Measurements from ENCODE around the gene SYCN. TPM values are rescaled to one million over a fixed set of nuclear protein-coding genes. Genes with fewer than 3 reads are reported as not detected.

SYCN gene
- total RNA-seq, 1 experiment from 2014 or later = not detected

- no peak for ATAC-seq
- ChIA-PET POLR2A (no interaction called here), RAD21 (ENCODE audit: low non-redundant PET in 1 of 2, low total read pairs in 2 of 2, uncharacterized antibody in 2 of 2, unreplicated experiment in 2 of 2) (no interaction called here), CTCF (no interaction called here)
- H2AFZ ChIP-seq (ENCODE audit: low read depth, low read length, poor library complexity, severe bottlenecking) = no peak overlapping the region
- H3K36me3 ChIP-seq (ENCODE audit: control insufficient read depth in 1 of 2, insufficient read depth in 2 of 2, low read length in 2 of 2) = peaks cover 0 to 6% of the 10 kb centered on the region in 2 experiments; a peak in 2 of 4 replicates
- TF ChIP-seq CTCF (IDR thresholded peaks at IDR 0.05 in 2 of 3, conservative IDR thresholded peaks at IDR 0.05 in 1 of 3; ENCODE audit: borderline replicate concordance in 1 of 3, insufficient read depth in 1 of 3, low read depth in 2 of 3, low read length in 2 of 3) (no peak), YY1 (IDR thresholded peaks at IDR 0.05; ENCODE audit: extremely low read depth, insufficient replicate concordance, low read depth, low read length) (no peak), ATF3 (IDR thresholded peaks at IDR 0.05) (no peak)
- no peak overlapping the region for H3K4me2 ChIP-seq (ENCODE audit: low read length)
- no peaks in the 10 kb centered on the region for H3K79me2 ChIP-seq (ENCODE audit: insufficient read depth, low read length)
- no peaks in the 10 kb centered on the region for H3K9me3 ChIP-seq (ENCODE audit: control insufficient read depth in 1 of 2, insufficient read depth in 1 of 2, low read depth in 1 of 2, low read length in 2 of 2)
- H3K27me3 ChIP-seq (ENCODE audit: insufficient read depth, low read length) = no peaks in the 10 kb centered on the region
- DNase-seq (ENCODE audit: low read depth, low spot score) = no peak
- H4K20me1 ChIP-seq (ENCODE audit: insufficient read depth) = no peaks in the 10 kb centered on the region
- intact Hi-C loops (cut with micrococcal nuclease) = no loop called here
- no peaks in the 10 kb centered on the region for H3K9me2 ChIP-seq (ENCODE audit: insufficient read depth)
- H3K4me3 ChIP-seq (replicated peaks in 1 of 2; ENCODE audit: low read depth in 1 of 2, low read length in 2 of 2) = no peak overlapping the region
- H3K4me1 ChIP-seq (ENCODE audit: control insufficient read depth in 1 of 2, insufficient read depth in 2 of 2, low read length in 2 of 2) = no peaks in the 10 kb centered on the region
- no TSS peak for BruUV-seq (replicated peaks)
- no peak overlapping the region for H3K27ac ChIP-seq (ENCODE audit: low read depth, low read length)
- no peak overlapping the region for H3K9ac ChIP-seq (ENCODE audit: low read length)
Measured at GRCh38 chr19:39179754-39180153, 24.3 kb downstream of the SYCN start.

GRCh38 chr19:39178296-39179006, 25.6 kb downstream of the SYCN start:
- no TSS peak for BruUV-seq (replicated peaks)
- Histone ChIP-seq H3K36me3 (ENCODE audit: control insufficient read depth in 1 of 2, insufficient read depth in 2 of 2, low read length in 2 of 2) (peaks cover 0 to 9% of the 10 kb centered on the region in 2 experiments; a peak in 2 of 4 replicates), H3K9me3 (ENCODE audit: control insufficient read depth in 1 of 2, insufficient read depth in 1 of 2, low read depth in 1 of 2, low read length in 2 of 2) (no peaks in the 10 kb centered on the region), H3K4me3 (replicated peaks in 1 of 2; ENCODE audit: low read depth in 1 of 2, low read length in 2 of 2) (no peak overlapping the region), H3K79me2 (ENCODE audit: insufficient read depth, low read length) (no peaks in the 10 kb centered on the region), H3K4me1 (ENCODE audit: control insufficient read depth in 1 of 2, insufficient read depth in 2 of 2, low read length in 2 of 2) (no peaks in the 10 kb centered on the region), H4K20me1 (ENCODE audit: insufficient read depth) (no peaks in the 10 kb centered on the region), H3K9ac (ENCODE audit: low read length) (no peak overlapping the region), H3K27me3 (ENCODE audit: insufficient read depth, low read length) (no peaks in the 10 kb centered on the region), H3K4me2 (ENCODE audit: low read length) (no peak overlapping the region), H3K9me2 (ENCODE audit: insufficient read depth) (no peaks in the 10 kb centered on the region), H3K27ac (ENCODE audit: low read depth, low read length) (no peak overlapping the region), H2AFZ (ENCODE audit: low read depth, low read length, poor library complexity, severe bottlenecking) (no peak overlapping the region)
- intact Hi-C loops (cut with micrococcal nuclease) = no loop called here
- no peak for ATAC-seq
- ChIA-PET CTCF (no interaction called here), POLR2A (no interaction called here), RAD21 (ENCODE audit: low non-redundant PET in 1 of 2, low total read pairs in 2 of 2, uncharacterized antibody in 2 of 2, unreplicated experiment in 2 of 2) (no interaction called here)
- DNase-seq (ENCODE audit: low read depth, low spot score) = no peak
- TF ChIP-seq REST (IDR thresholded peaks at IDR 0.05; ENCODE audit: low read depth) (no peak), EZH2phosphoT487 (IDR thresholded peaks at IDR 0.05; ENCODE audit: borderline replicate concordance) (no peak), CEBPB (IDR thresholded peaks at IDR 0.05; ENCODE audit: low read depth) (no peak), EZH2 (IDR thresholded peaks at IDR 0.05) (no peak), EGR1 (IDR thresholded peaks at IDR 0.05; ENCODE audit: low read depth) (no peak), ELF1 (IDR thresholded peaks at IDR 0.05; ENCODE audit: borderline replicate concordance, low read depth) (no peak), POLR2A (IDR thresholded peaks at IDR 0.05; ENCODE audit: borderline replicate concordance, extremely low read depth, insufficient read depth, insufficient read length) (no peak), ZBTB33 (IDR thresholded peaks at IDR 0.05; ENCODE audit: extremely low read depth, insufficient replicate concordance, low read length) (no peak)

All from HCT116 (cell line).